GM21423 (cell line): ENCODE data around the gene NOP16.

ENCODE experiments used
- ATAC-seq: cut with Tn5 transposase; IDR thresholded peaks from one replicate; pipeline ENCODE4 v1.9.1; 2021; ENCODE audit warnings: mild to moderate bottlenecking, moderate library complexity; ENCODE audit not compliant: unreplicated experiment

NOP16 gene

GRCh38 chr5:176362233-176362490 lies 26.2 kb downstream of the NOP16 start:
- no peak for ATAC-seq

DNA sequence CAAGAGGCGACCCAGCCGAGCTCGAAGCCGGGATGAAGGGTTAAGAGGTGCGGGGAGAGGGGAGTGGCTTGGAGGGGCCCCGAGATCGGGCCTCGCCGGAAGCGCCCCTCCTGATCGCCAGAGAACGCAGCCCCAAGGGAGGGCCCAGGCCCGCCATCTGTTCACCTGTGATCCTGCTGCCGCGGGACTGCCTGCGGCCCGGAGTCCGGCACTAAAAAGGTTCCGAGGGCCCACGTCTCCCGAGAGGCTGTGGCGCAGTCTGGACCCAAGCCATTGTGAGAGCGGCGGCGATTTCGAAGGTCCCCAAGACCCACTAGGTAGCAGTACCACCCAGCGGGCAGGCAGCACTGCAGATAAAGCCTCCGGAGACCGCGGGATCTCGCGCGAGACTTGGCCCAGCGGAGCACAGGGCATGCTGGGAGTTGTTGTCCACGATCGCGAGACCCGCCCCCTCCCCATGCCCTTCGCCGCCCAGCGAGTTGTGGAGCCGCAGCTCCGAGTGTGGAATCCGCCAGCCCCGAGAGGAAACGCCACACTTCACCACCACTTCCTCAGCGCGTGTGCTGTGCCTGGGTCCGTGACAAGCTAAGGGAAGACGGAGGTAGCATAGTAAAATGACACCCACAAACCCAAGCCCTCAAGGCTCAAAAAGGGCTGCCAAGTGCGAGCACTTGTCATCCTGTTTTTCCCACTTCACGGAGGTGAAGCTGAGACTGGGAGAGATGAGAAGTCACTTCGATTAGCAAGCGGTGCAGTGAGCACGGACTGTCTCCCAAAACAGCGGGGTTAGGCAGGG lies 26.8 kb downstream of the NOP16 start, which contains the start of gene KIAA1191:
TSS of gene KIAA1191 (minus strand) at position 328 of the 796 bp plus-strand sequence. CDS start 2,256 bp downstream, outside the sequence.
- ATAC-seq: peak; percentile 91

DNA sequence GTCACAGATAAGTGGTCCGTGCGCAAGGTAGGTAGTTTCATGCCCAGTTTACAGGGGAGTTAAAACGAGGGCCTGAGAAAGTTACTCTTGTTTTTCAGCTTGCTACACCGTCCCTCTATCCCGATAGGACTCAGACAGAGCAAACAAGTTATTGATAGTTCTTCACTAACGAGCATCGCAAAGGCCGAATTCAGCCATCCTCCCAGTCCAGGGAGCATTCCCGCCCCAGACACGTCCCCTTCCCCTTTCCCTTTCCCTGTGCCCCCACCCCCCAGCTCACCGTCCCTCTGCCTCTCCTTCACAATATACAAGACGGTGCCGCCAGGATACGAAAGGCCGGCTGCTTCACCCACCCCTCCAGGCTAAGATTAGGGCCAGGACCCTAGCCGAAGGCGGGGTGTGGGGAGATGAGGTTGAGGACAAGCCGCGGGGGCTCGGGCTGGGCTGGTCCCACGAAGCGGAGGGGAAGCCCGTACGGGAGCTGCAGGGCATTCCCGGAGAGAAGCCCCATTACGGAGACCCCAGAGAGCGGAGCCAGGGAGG lies 27.4 kb downstream of the NOP16 start:
- ATAC-seq: no peak

GRCh38 chr5:176359658-176360057 lies 28.7 kb downstream of the NOP16 start:
- ATAC-seq: no peak

GRCh38 chr5:176356179-176356566 lies 32.2 kb downstream of the NOP16 start:
- no peak for ATAC-seq

DNA sequence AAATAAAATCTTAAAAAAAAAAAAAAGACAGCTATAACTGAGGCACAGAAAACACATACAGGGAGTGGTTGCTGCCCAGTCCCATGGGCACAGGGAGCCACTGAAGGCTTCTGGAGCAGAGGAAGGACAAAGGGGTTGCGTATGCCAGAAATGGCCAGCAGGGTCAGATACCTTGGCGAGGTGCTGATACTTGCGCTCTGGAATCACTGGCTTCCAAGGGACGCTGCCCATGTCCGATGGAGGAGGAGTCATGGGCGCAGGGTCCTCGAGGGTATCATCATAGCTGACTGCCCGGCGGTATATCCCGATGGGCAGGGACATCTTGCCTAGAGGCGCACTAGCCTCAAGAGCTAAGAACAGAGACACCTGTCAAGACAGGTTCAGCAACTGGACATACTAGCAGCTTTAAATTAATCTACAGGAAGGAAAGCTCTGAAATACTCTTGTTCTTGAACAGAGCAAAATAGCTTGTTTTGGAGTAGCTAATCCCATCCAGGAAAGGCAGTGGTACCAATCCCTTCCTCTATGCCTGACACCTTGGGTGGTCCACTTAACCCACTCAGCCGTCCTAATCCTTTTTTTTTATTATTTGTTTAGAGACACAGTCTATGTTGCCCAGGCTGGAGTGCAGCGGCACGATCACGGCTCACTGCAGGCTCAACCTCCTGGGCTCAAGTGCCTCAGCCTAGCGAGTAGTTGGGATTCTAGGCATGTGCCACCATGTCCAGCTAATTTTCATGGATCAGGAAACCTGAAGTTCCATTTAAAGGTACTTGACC lies 32.8 kb downstream of the NOP16 start:
- no peak for ATAC-seq

- ATAC-seq: no peak
Observed at GRCh38 chr5:176353533-176353932, 34.9 kb downstream of the NOP16 start.

DNA sequence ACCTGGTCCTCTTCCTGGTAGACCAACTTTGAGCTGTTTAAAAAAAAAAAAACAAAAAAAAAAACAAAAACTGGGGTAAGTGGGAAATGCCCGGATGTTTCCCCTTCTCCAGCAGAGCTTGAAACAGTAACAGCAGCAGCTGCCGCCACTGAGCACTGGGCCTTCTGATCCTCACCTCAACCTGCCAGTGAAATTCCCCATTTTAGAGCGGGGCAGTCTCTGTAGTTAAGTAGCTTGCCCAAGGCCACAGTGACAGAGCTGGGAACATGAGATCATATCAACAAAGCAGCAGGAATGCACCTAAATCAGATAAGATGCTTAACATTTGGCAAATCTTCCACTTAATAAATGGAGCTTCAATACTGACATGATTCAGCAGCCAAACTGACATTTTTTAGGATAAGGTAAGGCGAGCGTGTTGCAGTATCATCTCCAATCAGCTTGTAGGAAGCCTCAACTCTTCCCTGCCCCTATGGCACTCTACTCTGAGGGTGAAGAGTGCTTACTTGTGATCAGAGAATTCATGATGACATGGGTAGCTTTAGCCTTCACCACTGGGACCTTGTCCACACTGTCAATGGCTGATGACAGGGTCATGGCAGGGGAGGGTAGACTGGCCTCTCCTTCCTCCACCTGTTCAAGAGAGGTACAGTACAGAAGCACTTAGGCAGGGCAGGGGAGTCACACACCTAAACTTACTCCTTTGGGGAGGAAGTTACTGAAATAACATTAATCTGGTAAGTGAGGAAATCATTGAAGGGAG lies 36.1 kb downstream of the NOP16 start:
- no peak for ATAC-seq

DNA sequence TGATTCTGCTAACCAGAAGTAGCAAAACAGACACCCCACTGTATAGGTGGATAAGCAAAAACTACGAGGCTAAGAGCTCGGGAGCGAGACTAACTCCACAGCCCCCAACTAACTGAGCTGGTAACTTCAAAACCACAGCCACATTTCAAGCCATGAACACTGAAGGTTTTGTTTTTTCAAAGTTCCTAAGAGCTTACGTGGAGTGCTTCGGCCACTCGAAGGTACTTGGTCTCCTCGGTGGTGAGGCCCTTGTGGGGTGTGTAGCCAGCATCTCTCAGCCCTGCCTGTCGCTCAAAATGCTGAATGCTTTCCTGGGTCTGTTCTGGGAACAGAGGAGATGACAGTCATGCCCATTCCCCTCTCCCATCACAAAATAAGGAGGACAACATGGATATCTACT lies 38.0 kb downstream of the NOP16 start:
- no peak for ATAC-seq

DNA sequence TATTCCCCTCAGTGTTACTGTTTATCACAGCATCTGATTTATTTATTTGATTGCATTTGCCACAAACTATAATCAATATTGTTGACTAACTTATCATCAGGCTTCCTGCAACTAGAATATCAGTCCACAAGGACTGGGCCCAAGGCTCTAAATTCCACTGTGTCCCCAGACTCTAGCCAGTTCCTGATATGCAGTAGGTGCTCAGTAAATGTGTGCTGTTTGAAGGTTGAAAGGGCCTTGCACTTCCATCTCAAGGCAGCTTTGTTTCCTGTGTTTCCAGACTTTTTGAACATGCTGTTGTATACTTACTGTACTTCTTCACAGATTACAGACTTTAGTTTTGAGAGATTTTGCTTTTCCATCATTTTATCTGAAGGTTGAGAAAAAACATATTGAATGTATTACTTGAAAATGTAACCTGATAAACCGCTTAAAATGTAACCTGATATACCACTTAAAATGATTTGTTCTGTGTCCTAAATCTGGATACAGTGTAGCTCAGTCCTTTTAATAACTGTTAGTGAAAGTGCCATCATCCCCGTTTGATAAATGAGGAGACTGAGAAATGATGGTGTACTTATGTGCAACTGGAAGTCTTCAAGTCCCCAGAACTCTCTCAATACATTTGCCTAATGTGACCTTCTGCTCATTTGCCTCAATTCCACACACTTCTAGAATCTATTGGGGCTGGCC lies 45.5 kb downstream of the NOP16 start:
- no peak for ATAC-seq

DNA sequence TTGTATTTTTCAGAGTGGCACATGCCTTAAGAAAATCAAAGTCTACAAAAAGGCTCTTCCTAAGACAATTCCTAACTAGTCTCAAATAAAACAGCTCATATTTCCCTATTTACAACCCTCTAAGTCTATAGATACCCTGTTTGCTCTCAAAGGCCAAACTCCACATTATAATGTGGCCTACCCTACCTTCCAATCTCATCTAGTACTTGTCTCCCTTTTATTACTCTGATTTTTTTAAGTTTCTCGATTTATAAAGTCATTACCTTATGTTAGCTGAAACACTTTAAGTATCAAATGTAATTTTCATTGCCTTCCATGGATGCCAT lies 46.3 kb downstream of the NOP16 start:
- ATAC-seq: no peak

- ATAC-seq: no peak
Observed at GRCh38 chr5:176341325-176342157, 46.9 kb downstream of the NOP16 start.

- no peak for ATAC-seq
Observed at GRCh38 chr5:176339304-176339703, 49.1 kb downstream of the NOP16 start.

DNA sequence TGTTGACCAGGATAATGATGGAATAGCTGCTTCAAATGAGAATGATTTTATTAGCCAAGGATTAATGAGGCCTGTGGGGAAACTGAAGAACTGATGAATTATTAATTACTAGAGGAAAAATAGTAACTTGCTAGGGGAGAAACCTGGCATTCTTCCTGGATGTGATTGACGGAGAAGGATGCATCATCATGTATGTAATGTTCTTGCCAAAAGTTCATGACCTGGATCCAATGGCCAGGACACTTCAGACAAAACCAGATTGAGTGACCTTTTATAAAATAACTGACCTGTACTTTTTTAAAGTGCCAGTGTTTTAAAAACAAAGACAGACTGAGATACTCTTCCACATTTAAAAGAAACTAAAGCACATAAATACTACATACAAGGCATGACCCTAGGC lies 50.5 kb downstream of the NOP16 start:
- ATAC-seq: no peak

DNA sequence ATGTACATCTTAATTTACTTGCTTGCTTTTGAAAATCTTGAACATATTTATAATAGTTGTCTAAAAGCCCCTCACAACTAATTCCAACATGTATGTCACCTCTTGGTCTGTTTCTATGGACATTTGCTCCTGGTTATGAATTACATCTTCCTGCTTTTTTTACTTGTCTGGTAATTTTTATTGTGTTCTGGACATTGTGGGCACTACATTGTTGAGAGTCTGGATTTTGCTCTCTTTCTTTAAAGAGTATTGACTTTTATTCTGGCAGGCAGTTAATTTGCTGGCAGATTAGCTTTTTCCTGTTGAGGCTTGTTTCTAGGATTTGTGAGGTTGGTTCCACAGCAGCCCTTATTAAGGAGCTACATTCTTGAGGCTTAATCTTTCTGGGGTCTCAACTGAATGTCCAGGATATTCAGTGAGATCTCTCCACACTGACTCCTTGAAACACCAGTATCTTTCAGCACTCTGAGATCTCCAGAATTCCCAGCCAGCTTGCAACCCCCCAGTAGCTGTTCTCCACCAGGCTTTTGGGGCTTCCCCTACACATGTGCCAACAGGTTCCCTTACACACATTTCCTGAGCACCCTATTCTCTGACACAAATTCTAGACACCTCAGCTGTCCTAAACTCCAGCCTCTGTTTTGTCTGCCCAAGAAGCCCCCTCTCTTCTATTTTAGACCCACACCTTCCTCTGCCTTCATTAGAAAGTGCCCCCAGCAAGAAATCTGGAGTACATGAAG lies 54.2 kb downstream of the NOP16 start:
- ATAC-seq: no peak
